ENCODE results near the gene ATRX. TPM values are rescaled to one million over a fixed set of nuclear protein-coding genes. Genes with fewer than 3 reads are reported as not detected.
"Not testable (repeated sequence)": the region's sequence is repeated elsewhere in the genome, so short reads cannot be mapped to it uniquely, and the experiment has no call there.

The ATRX gene
- total RNA-seq, 4 donors from 2014 or later, result 22.8 to 249 (median 112) TPM

- Histone ChIP-seq H3K27me3 (no peaks in the 10 kb centered on the region), H3K36me3 (no peaks in the 10 kb centered on the region), H3K9me3 (no peaks in the 10 kb centered on the region), H3K4me1 (no peaks in the 10 kb centered on the region), H3K27ac (no peak overlapping the region), H3K4me3 (no peak overlapping the region)
- TF ChIP-seq POLR2A (IDR thresholded peaks at IDR 0.05), result no peak
- TF ChIP-seq, protein P1, sequence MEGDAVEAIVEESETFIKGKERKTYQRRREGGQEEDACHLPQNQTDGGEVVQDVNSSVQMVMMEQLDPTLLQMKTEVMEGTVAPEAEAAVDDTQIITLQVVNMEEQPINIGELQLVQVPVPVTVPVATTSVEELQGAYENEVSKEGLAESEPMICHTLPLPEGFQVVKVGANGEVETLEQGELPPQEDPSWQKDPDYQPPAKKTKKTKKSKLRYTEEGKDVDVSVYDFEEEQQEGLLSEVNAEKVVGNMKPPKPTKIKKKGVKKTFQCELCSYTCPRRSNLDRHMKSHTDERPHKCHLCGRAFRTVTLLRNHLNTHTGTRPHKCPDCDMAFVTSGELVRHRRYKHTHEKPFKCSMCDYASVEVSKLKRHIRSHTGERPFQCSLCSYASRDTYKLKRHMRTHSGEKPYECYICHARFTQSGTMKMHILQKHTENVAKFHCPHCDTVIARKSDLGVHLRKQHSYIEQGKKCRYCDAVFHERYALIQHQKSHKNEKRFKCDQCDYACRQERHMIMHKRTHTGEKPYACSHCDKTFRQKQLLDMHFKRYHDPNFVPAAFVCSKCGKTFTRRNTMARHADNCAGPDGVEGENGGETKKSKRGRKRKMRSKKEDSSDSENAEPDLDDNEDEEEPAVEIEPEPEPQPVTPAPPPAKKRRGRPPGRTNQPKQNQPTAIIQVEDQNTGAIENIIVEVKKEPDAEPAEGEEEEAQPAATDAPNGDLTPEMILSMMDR (IDR thresholded peaks at IDR 0.05), result no peak
- no peak for DNase-seq
- intact Hi-C loops (cut with DNase I; ENCODE audit: low total_unique reads), result no loop called here
Observed at GRCh38 chrX:77622233-77622632, 163.8 kb downstream of the ATRX start.

GRCh38 chrX:77621453-77621852 lies 164.6 kb downstream of the ATRX start:
- intact Hi-C loops (cut with DNase I; ENCODE audit: low total_unique reads), result not testable (repeated sequence)

GRCh38 chrX:77617206-77617605 lies 168.8 kb downstream of the ATRX start:
- TF ChIP-seq, protein P1 (IDR thresholded peaks at IDR 0.05), result no peak
- no peak for TF ChIP-seq POLR2A (IDR thresholded peaks at IDR 0.05)
- intact Hi-C loops (cut with DNase I; ENCODE audit: low total_unique reads), result no loop called here
- H3K4me1 ChIP-seq, result no peaks in the 10 kb centered on the region
- H3K36me3 ChIP-seq, result no peaks in the 10 kb centered on the region
- no peak for DNase-seq
- no peaks in the 10 kb centered on the region for H3K27me3 ChIP-seq
- no peak overlapping the region for H3K4me3 ChIP-seq
- H3K9me3 ChIP-seq, result no peaks in the 10 kb centered on the region
- no peak overlapping the region for H3K27ac ChIP-seq

More at GRCh38 chrX:77621453-77621852, 164.6 kb downstream of the ATRX start:
- not testable (repeated sequence) for H3K4me3 ChIP-seq, H3K9me3 ChIP-seq, H3K27ac ChIP-seq, DNase-seq, H3K4me1 ChIP-seq, H3K27me3 ChIP-seq, H3K36me3 ChIP-seq

- no peak for DNase-seq
- Histone ChIP-seq H3K9me3 (no peaks in the 10 kb centered on the region), H3K36me3 (no peaks in the 10 kb centered on the region), H3K27ac (no peak overlapping the region), H3K4me1 (no peaks in the 10 kb centered on the region), H3K4me3 (no peak overlapping the region), H3K27me3 (no peaks in the 10 kb centered on the region)
- intact Hi-C loops (cut with DNase I; ENCODE audit: low total_unique reads), result no loop called here
- no peak for TF ChIP-seq POLR2A (IDR thresholded peaks at IDR 0.05)
- TF ChIP-seq, protein P1 (IDR thresholded peaks at IDR 0.05), result no peak
Observed at GRCh38 chrX:77603635-77604336, 182.2 kb downstream of the ATRX start.

GRCh38 chrX:77597511-77597910 lies 188.5 kb downstream of the ATRX start:
- DNase-seq, result no peak
- H3K27ac ChIP-seq, result no peak overlapping the region
- H3K36me3 ChIP-seq, result no peaks in the 10 kb centered on the region
- peaks cover 0 to 5% of the 10 kb centered on the region in 2 donors for H3K27me3 ChIP-seq
- H3K4me1 ChIP-seq, result no peaks in the 10 kb centered on the region
- no peak overlapping the region for H3K4me3 ChIP-seq
- H3K9me3 ChIP-seq, result no peaks in the 10 kb centered on the region
- intact Hi-C loops (cut with DNase I; ENCODE audit: low total_unique reads), result no loop called here
- TF ChIP-seq, protein P1 (IDR thresholded peaks at IDR 0.05), result no peak
- TF ChIP-seq POLR2A (IDR thresholded peaks at IDR 0.05), result no peak
